Neutrophil (primary cell): Measurements from ENCODE around the gene EXOSC3.

Source experiments
- H3K27ac ChIP-seq: fragments of 200-600 bp; sonication (generic); 2 replicates; pipeline ENCODE4 v1.5.1; 2016; ENCODE audit warnings: mild to moderate bottlenecking, moderate library complexity
- H3K27me3 ChIP-seq: fragments of 200-600 bp; sonication (generic); 2 replicates; pipeline ENCODE4 v1.6.0; 2016; ENCODE audit warnings: mild to moderate bottlenecking
- H3K36me3 ChIP-seq: fragments of 200-600 bp; sonication (generic); 2 replicates; pipeline ENCODE4 v1.5.1; 2017
- H3K4me1 ChIP-seq, 2 experiments: fragments of 200-600 bp in 1 of 2; sonication (generic) in 1 of 2; 1 replicate in 1 of 2; 2 replicates in 1 of 2; pipeline versions ENCODE4 v1.5.1 to v1.6.1; 2013 to 2016; ENCODE audit warnings: low read depth in 1 of 2, low read length in 1 of 2, mild to moderate bottlenecking in 1 of 2, moderate library complexity in 1 of 2; ENCODE audit not compliant: control insufficient read depth in 1 of 2, insufficient read depth in 1 of 2
- H3K4me3 ChIP-seq, 2 experiments: fragments of 200-600 bp in 1 of 2; sonication (generic) in 1 of 2; 1 replicate in 1 of 2; 2 replicates in 1 of 2; pipeline ENCODE4 v1.5.1; 2013 to 2016; ENCODE audit warnings: low read depth in 1 of 2, low read length in 1 of 2, mild to moderate bottlenecking in 1 of 2, moderate library complexity in 1 of 2
- H3K9me3 ChIP-seq: fragments of 200-600 bp; sonication (generic); 2 replicates; pipeline ENCODE4 v1.5.1; 2016
- CTCF ChIP-seq: fragments of 200-600 bp; sonication (generic); IDR thresholded peaks from 2 replicates; pipeline ENCODE4 v1.5.1; 2016; ENCODE audit warnings: antibody characterized with exemption

The EXOSC3 gene

GRCh38 chr9:37730256-37730655, 54.6 kb downstream of the EXOSC3 start:
- TF ChIP-seq CTCF = no peak
- Histone ChIP-seq H3K36me3 (no peaks in the 10 kb centered on the region), H3K27ac (no peak overlapping the region), H3K4me1 (no peaks in the 10 kb centered on the region), H3K27me3 (peaks cover 26% of the 10 kb centered on the region), H3K9me3 (no peaks in the 10 kb centered on the region), H3K4me3 (no peak overlapping the region)
